Activated naive CD4-positive, alpha-beta T cell treated with anti-CD3 and anti-CD28 coated beads for 36 hours (primary cell): Measurements from ENCODE around the gene AQP1. TPM values are rescaled to one million over a fixed set of nuclear protein-coding genes. Genes with fewer than 3 reads are reported as not detected.

Experiments
- CTCF ChIA-PET: fragments of 350-600 bp; sonication (Branson Sonifier 250); formaldehyde crosslinking; loops from one replicate; lab custom pipeline; 2021; ENCODE audit warnings: antibody characterized with exemption; lab: Charles Lee
- DNase-seq: peaks from one replicate; pipeline ENCODE4 v3.0.0-alpha.2; 2020
- H3K27ac Mint-ChIP-seq: one replicate; pipeline ENCODE4 v1.8.0; 2021; ENCODE audit warnings: mild to moderate bottlenecking, mixed read lengths
- H3K27me3 Mint-ChIP-seq: one replicate; pipeline ENCODE4 v1.8.0; 2021; ENCODE audit warnings: low read depth, mixed read lengths
- H3K36me3 Mint-ChIP-seq: one replicate; pipeline ENCODE4 v1.8.0; 2021; ENCODE audit warnings: low read depth, mixed read lengths
- H3K4me1 Mint-ChIP-seq: one replicate; pipeline ENCODE4 v1.8.0; 2021; ENCODE audit warnings: low read depth, mixed read lengths
- H3K4me3 Mint-ChIP-seq: one replicate; pipeline ENCODE4 v1.8.0; 2021; ENCODE audit warnings: mild to moderate bottlenecking, moderate library complexity, mixed read lengths
- H3K9me3 Mint-ChIP-seq: one replicate; pipeline ENCODE4 v1.8.0; 2021; ENCODE audit warnings: mixed read lengths
- intact Hi-C: fragments of 100-400 bp; cut with micrococcal nuclease; formaldehyde crosslinking; loops from one replicate; pipeline ENCODE4 v1.15.1; 2023
- total RNA-seq, 2 experiments: library from RNA; stranded (reverse); gene quantifications; one replicate each; pipeline ENCODE4 v1.2.3, GENCODE V29; 2021

Gene AQP1
- total RNA-seq, 2 experiments from 2014 or later: 0.25 to 0.48 TPM

GRCh38 chr7:30912021-30912730 is 523 bp downstream of the AQP1 start:
- no peaks in the 10 kb centered on the region for H3K4me1 Mint-ChIP-seq
- no peak overlapping the region for H3K4me3 Mint-ChIP-seq
- H3K9me3 Mint-ChIP-seq: no peaks in the 10 kb centered on the region
- H3K27me3 Mint-ChIP-seq: no peaks in the 10 kb centered on the region
- no peak overlapping the region for H3K27ac Mint-ChIP-seq
- intact Hi-C loops: no loop called here
- DNase-seq: no peak
- no peaks in the 10 kb centered on the region for H3K36me3 Mint-ChIP-seq
- CTCF ChIA-PET: no interaction called here

GRCh38 chr7:30912731-30912985 is 1.0 kb downstream of the AQP1 start:
- no peak for DNase-seq
- no peak overlapping the region for H3K4me3 Mint-ChIP-seq
- intact Hi-C loops: no loop called here
- H3K4me1 Mint-ChIP-seq: no peaks in the 10 kb centered on the region
- H3K36me3 Mint-ChIP-seq: no peaks in the 10 kb centered on the region
- H3K9me3 Mint-ChIP-seq: no peaks in the 10 kb centered on the region
- H3K27me3 Mint-ChIP-seq: no peaks in the 10 kb centered on the region
- H3K27ac Mint-ChIP-seq: no peak overlapping the region
- CTCF ChIA-PET: no interaction called here

GRCh38 chr7:30912986-30913811 is 1.5 kb downstream of the AQP1 start:
- Mint-ChIP-seq H3K27me3 (no peaks in the 10 kb centered on the region), H3K27ac (no peak overlapping the region), H3K4me3 (no peak overlapping the region), H3K36me3 (no peaks in the 10 kb centered on the region), H3K9me3 (no peaks in the 10 kb centered on the region), H3K4me1 (no peaks in the 10 kb centered on the region)
- intact Hi-C loops: no loop called here
- no peak for DNase-seq
- CTCF ChIA-PET: no interaction called here

GRCh38 chr7:30913821-30914515 is 2.3 kb downstream of the AQP1 start:
- Mint-ChIP-seq H3K4me3 (no peak overlapping the region), H3K27ac (no peak overlapping the region), H3K4me1 (no peaks in the 10 kb centered on the region), H3K9me3 (no peaks in the 10 kb centered on the region), H3K27me3 (no peaks in the 10 kb centered on the region), H3K36me3 (no peaks in the 10 kb centered on the region)
- intact Hi-C loops: no loop called here
- CTCF ChIA-PET: no interaction called here
- DNase-seq: no peak

GRCh38 chr7:30914596-30914995 is 2.9 kb downstream of the AQP1 start:
- CTCF ChIA-PET: no interaction called here
- Mint-ChIP-seq H3K27ac (no peak overlapping the region), H3K27me3 (no peaks in the 10 kb centered on the region), H3K4me3 (no peak overlapping the region), H3K36me3 (no peaks in the 10 kb centered on the region), H3K9me3 (no peaks in the 10 kb centered on the region), H3K4me1 (no peaks in the 10 kb centered on the region)
- DNase-seq: peak; percentile 26
- intact Hi-C loops: no loop called here

- Mint-ChIP-seq H3K4me1 (no peaks in the 10 kb centered on the region), H3K36me3 (no peaks in the 10 kb centered on the region), H3K4me3 (no peak overlapping the region), H3K9me3 (no peaks in the 10 kb centered on the region), H3K27ac (no peak overlapping the region), H3K27me3 (no peaks in the 10 kb centered on the region)
- CTCF ChIA-PET: no interaction called here
- intact Hi-C loops: no loop called here
- DNase-seq: no peak
Observed at GRCh38 chr7:30915005-30915601, 3.5 kb downstream of the AQP1 start.

GRCh38 chr7:30915751-30916150 is 4.1 kb downstream of the AQP1 start:
- H3K27me3 Mint-ChIP-seq: no peaks in the 10 kb centered on the region
- CTCF ChIA-PET: no interaction called here
- H3K4me1 Mint-ChIP-seq: no peaks in the 10 kb centered on the region
- no peaks in the 10 kb centered on the region for H3K9me3 Mint-ChIP-seq
- H3K27ac Mint-ChIP-seq: no peak overlapping the region
- no peak overlapping the region for H3K4me3 Mint-ChIP-seq
- DNase-seq: no peak
- intact Hi-C loops: no loop called here
- no peaks in the 10 kb centered on the region for H3K36me3 Mint-ChIP-seq

GRCh38 chr7:30916255-30916654 is 4.6 kb downstream of the AQP1 start:
- H3K27ac Mint-ChIP-seq: no peak overlapping the region
- intact Hi-C loops: no loop called here
- CTCF ChIA-PET: no interaction called here
- no peak overlapping the region for H3K4me3 Mint-ChIP-seq
- H3K27me3 Mint-ChIP-seq: no peaks in the 10 kb centered on the region
- no peaks in the 10 kb centered on the region for H3K36me3 Mint-ChIP-seq
- H3K4me1 Mint-ChIP-seq: no peaks in the 10 kb centered on the region
- no peak for DNase-seq
- no peaks in the 10 kb centered on the region for H3K9me3 Mint-ChIP-seq

- Mint-ChIP-seq H3K4me3 (no peak overlapping the region), H3K4me1 (no peaks in the 10 kb centered on the region), H3K9me3 (no peaks in the 10 kb centered on the region), H3K36me3 (no peaks in the 10 kb centered on the region), H3K27ac (no peak overlapping the region), H3K27me3 (no peaks in the 10 kb centered on the region)
- CTCF ChIA-PET: no interaction called here
- no peak for DNase-seq
- intact Hi-C loops: no loop called here
Observed at GRCh38 chr7:30916767-30917166, 5.1 kb downstream of the AQP1 start.

GRCh38 chr7:30917216-30917893 is 5.7 kb downstream of the AQP1 start:
- Mint-ChIP-seq H3K9me3 (no peaks in the 10 kb centered on the region), H3K36me3 (no peaks in the 10 kb centered on the region), H3K27me3 (no peaks in the 10 kb centered on the region), H3K4me1 (no peaks in the 10 kb centered on the region), H3K4me3 (no peak overlapping the region), H3K27ac (no peak overlapping the region)
- DNase-seq: no peak
- intact Hi-C loops: no loop called here
- CTCF ChIA-PET: no interaction called here

GRCh38 chr7:30918676-30919075 is 7.0 kb downstream of the AQP1 start:
- no peak overlapping the region for H3K4me3 Mint-ChIP-seq
- CTCF ChIA-PET: no interaction called here
- no peaks in the 10 kb centered on the region for H3K4me1 Mint-ChIP-seq
- H3K9me3 Mint-ChIP-seq: no peaks in the 10 kb centered on the region
- no peaks in the 10 kb centered on the region for H3K36me3 Mint-ChIP-seq
- intact Hi-C loops: no loop called here
- DNase-seq: no peak
- H3K27me3 Mint-ChIP-seq: no peaks in the 10 kb centered on the region
- no peak overlapping the region for H3K27ac Mint-ChIP-seq

- Mint-ChIP-seq H3K4me3 (no peak overlapping the region), H3K27ac (no peak overlapping the region), H3K9me3 (no peaks in the 10 kb centered on the region), H3K4me1 (no peaks in the 10 kb centered on the region), H3K36me3 (no peaks in the 10 kb centered on the region), H3K27me3 (no peaks in the 10 kb centered on the region)
- CTCF ChIA-PET: no interaction called here
- intact Hi-C loops: no loop called here
- DNase-seq: no peak
Observed at GRCh38 chr7:30920021-30920583, 8.4 kb downstream of the AQP1 start.
